ENCODE results near the gene NMNAT2. TPM values are rescaled to one million over a fixed set of nuclear protein-coding genes. Genes with fewer than 3 reads are reported as not detected.

NMNAT2 gene
- total RNA-seq, 1 donor from 2014 or later: 0.62 TPM

DNA sequence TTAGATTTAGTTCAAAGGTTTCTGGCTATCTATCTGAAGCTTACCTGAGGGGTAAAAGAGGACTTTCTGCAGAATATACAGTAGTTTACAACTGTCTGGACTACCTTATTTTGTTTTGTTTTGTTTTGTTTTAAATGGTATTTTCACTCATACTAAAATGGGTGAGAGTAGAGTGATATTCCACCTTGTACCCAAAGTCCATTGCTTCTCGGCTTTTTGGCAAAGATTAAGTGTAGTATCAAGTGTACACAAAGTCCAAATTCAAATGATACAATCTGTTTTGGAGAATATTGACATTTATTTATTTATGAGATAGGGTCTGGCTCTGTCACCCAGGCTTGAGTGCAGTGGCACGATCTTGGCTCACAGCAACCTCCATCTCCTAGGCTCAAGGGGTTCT lies 42.4 kb upstream of the NMNAT2 start:
- intact Hi-C loops (cut with DNase I): no loop called here

DNA sequence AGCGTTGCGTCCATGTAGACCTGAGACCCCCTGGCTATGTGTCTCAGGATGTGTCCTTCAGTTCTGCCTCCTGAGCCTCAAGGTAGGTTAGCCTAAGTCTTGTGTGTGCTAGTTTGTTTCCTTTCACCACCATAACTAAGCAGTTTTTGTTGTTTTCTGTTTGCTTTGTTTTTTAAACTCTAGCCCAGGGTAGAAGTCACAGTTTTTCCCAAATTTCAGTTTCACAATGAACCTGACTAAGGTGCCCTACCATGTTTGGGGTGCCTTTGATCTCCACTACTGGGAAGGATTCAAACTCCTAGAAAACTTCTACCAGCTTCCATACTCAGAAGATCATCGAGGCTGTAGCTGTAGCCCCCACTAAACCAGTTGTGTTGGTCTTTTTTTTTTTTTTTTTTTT lies 39.3 kb upstream of the NMNAT2 start:
- TF ChIP-seq, protein P1, sequence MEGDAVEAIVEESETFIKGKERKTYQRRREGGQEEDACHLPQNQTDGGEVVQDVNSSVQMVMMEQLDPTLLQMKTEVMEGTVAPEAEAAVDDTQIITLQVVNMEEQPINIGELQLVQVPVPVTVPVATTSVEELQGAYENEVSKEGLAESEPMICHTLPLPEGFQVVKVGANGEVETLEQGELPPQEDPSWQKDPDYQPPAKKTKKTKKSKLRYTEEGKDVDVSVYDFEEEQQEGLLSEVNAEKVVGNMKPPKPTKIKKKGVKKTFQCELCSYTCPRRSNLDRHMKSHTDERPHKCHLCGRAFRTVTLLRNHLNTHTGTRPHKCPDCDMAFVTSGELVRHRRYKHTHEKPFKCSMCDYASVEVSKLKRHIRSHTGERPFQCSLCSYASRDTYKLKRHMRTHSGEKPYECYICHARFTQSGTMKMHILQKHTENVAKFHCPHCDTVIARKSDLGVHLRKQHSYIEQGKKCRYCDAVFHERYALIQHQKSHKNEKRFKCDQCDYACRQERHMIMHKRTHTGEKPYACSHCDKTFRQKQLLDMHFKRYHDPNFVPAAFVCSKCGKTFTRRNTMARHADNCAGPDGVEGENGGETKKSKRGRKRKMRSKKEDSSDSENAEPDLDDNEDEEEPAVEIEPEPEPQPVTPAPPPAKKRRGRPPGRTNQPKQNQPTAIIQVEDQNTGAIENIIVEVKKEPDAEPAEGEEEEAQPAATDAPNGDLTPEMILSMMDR (IDR thresholded peaks at IDR 0.05): no peak
- H3K27me3 ChIP-seq (ENCODE audit: low read depth): no peaks in the 10 kb centered on the region
- DNase-seq (no peak), ATAC-seq (no peak)
- H3K4me1 ChIP-seq: peaks cover 1% of the 10 kb centered on the region
- H3K9me3 ChIP-seq: no peaks in the 10 kb centered on the region
- intact Hi-C loops (cut with DNase I): no loop called here
- no peak overlapping the region for H3K4me3 ChIP-seq
- H3K27ac ChIP-seq: no peak overlapping the region
- no peaks in the 10 kb centered on the region for H3K36me3 ChIP-seq

More for the DNA sequence above, 42.4 kb upstream of the NMNAT2 start:
- ATAC-seq (no peak), DNase-seq (no peak)
- Histone ChIP-seq H3K4me1 (peaks cover 8% of the 10 kb centered on the region), H3K27me3 (ENCODE audit: low read depth) (no peaks in the 10 kb centered on the region), H3K36me3 (no peaks in the 10 kb centered on the region), H3K4me3 (no peak overlapping the region), H3K27ac (no peak overlapping the region), H3K9me3 (no peaks in the 10 kb centered on the region)
- TF ChIP-seq, protein P1 (IDR thresholded peaks at IDR 0.05): no peak

DNA sequence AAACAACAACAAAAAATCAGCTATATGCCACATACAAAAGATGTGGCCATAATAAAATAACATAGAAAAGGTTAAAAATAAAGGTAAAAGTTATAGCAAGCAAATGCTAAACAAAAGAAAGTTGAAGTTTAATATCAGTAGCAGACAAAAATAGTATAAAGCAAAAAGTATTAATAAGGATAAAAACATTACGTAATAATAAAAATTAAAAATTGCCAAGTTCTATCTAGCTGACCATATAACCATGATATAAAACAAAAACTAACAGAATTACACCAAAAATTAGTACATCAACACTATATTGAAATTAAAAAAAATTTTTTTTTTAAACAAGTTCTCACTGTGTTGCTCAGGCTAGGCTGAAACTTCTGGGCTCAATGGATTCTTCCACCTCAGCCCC lies 38.6 kb upstream of the NMNAT2 start:
- intact Hi-C loops (cut with DNase I): no loop called here
- H3K9me3 ChIP-seq: no peaks in the 10 kb centered on the region
- DNase-seq: no peak
- no peak overlapping the region for H3K4me3 ChIP-seq
- H3K27me3 ChIP-seq (ENCODE audit: low read depth): no peaks in the 10 kb centered on the region
- ATAC-seq: no peak
- H3K4me1 ChIP-seq: no peaks in the 10 kb centered on the region
- H3K36me3 ChIP-seq: no peaks in the 10 kb centered on the region
- TF ChIP-seq, protein P1 (IDR thresholded peaks at IDR 0.05): no peak
- H3K27ac ChIP-seq: no peak overlapping the region

DNA sequence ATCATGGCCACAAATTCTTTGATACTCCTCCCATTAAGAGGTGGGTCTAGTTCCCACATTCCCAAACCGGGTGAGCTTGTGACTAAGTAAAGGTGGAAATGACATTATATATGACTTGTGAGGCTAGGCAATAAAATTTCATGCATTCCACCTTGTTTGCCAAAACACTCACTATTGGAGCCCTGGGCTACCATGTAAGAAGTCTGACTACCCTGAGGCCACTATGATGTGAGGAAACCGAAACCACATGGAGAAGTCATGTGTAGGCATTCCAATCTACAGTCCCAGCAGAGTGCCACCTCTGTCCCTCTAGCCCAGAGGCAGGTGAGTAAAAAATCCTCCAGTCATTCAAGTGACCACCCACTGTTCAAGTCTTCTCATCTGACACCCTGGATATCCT lies 36.2 kb upstream of the NMNAT2 start:
- Histone ChIP-seq H3K36me3 (no peaks in the 10 kb centered on the region), H3K4me3 (no peak overlapping the region)
- DNase-seq: no peak

DNA sequence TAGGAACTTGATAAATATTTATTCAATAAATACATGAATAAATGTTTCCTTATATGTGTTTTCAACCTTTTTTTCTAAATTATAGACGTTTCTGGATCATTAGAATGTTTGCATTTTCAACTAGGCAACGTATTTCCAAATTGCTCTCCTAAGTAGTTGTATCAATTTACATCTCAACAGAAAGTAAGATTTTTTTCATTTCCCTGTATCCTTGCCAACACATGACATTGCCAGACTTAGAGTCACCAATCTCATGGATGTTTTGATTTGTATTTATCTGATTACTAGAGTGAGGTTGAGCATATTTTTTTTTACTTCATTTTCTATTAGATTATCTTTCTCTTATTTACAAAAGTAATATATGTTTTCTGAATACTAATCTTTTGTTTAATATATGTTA lies 31.9 kb upstream of the NMNAT2 start:
- no peaks in the 10 kb centered on the region for H3K36me3 ChIP-seq
- intact Hi-C loops (cut with DNase I): no loop called here
- no peak for DNase-seq

More for the DNA sequence above, 36.2 kb upstream of the NMNAT2 start:
- no peaks in the 10 kb centered on the region for H3K9me3 ChIP-seq
- H3K27me3 ChIP-seq (ENCODE audit: low read depth): no peaks in the 10 kb centered on the region
- no peak overlapping the region for H3K27ac ChIP-seq
- no peaks in the 10 kb centered on the region for H3K4me1 ChIP-seq
- ATAC-seq: no peak
- intact Hi-C loops (cut with DNase I): no loop called here
- TF ChIP-seq, protein P1 (IDR thresholded peaks at IDR 0.05): no peak

More for the DNA sequence above, 31.9 kb upstream of the NMNAT2 start:
- Histone ChIP-seq H3K27me3 (ENCODE audit: low read depth) (no peaks in the 10 kb centered on the region), H3K9me3 (no peaks in the 10 kb centered on the region), H3K4me1 (no peaks in the 10 kb centered on the region), H3K27ac (no peak overlapping the region), H3K4me3 (no peak overlapping the region)
- no peak for ATAC-seq
- TF ChIP-seq, protein P1 (IDR thresholded peaks at IDR 0.05): no peak

All from lower lobe of right lung (tissue), 2 donors.